GM19025 (cell line): Measurements from ENCODE around the gene IFNE.
A peak's percentile ranks its signal among the peaks of the same experiment; 100 is the strongest.
"Not testable (repeated sequence)": the region's sequence is repeated elsewhere in the genome, so short reads cannot be mapped to it uniquely, and the experiment has no call there.

ENCODE experiments used
- ATAC-seq: cut with Tn5 transposase; IDR thresholded peaks from one replicate; pipeline ENCODE4 v1.9.1; 2021; ENCODE audit warnings: mild to moderate bottlenecking, low read depth, moderate library complexity; ENCODE audit not compliant: unreplicated experiment

The IFNE gene

DNA sequence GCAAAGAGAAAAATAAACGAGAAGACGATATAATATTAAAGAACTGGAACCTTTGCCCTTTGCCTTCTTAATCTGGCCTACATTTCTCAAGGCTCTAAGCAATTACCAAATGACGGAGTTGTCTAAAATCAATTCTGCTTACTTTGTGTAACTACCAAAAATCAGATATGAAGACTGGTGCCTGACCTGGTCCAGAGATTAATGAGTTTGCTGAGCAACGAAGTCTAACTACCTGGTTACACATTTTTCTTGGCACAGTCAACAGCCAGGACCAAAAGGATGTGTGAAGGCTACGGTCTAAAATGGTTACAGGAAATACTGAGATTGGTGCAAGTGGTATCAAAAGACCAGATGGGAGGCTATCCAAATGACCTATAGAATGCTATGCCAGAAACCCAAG, 17.8 kb upstream of the IFNE start:
- no peak for ATAC-seq

DNA sequence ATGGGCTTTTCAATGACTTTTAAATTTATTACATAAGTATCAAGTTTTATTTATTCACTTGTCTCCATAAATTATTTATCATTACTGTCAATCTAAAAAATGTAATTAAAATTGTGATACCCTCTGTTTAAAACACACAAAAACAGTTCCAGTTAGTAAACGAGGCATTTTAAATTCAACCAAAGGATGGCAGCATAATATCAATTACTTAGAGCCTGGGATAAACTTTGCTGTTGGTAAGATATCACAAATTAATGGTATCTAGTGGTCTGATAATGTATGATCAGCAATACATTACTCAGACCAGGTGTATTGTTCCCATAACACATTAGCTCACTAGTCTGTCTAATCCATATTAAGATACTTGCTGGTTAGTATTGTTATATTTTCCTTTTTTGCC, 9.6 kb upstream of the IFNE start:
- no peak for ATAC-seq

DNA sequence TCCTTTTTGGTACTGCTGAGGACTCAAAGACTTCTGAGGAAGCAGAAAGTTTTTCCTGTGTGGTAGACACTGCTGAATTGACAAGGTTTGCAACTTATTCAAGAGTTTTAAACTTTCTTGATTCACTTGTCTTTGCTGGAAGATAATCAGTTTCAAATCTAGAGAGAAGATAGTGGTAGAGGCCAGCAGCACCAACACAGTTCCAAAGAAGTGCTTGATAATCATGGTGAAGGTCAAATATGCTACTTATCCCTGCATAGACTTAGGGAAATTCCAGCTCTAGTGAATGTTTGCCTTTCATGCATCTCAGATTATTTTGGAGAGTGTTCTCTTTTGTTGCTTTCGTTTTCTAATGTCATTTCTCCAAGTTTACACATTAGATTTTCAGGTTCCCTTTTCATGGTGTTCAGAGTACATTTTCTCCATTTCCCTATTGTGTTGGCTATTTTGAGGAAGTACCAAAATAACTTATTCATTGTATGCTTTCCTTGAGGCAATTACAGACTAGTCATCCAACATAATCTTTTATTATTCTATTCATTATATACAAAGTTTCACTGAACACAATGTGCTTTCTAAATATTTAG, 550 bp downstream of the IFNE start:
- ATAC-seq, result no peak

DNA sequence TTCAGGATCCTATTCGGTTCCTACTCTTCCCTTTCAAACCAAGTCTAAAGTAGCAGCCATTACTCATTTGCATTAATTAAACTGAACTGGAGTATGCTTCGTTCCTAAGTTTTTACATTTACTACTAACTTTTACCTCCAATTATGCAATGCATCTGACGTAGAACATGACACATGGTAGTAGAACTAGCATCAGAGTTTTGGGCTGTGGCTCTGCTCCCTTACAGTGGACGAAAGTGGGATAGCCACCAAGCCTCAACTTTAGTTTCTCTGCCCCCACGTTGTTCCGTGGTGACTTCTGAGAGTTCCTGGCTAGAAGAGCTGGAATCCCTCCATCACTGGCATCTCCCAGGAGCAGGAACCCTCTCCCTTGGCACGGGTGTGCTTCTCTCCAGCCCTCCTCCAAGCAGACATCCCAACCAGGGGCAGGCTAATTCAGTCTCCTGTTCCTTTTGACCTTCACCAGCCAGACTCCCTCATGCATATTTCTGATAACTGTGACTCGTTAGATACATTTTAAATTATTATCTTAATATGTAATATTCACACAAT, 2.9 kb downstream of the IFNE start:
- ATAC-seq, result no peak

DNA sequence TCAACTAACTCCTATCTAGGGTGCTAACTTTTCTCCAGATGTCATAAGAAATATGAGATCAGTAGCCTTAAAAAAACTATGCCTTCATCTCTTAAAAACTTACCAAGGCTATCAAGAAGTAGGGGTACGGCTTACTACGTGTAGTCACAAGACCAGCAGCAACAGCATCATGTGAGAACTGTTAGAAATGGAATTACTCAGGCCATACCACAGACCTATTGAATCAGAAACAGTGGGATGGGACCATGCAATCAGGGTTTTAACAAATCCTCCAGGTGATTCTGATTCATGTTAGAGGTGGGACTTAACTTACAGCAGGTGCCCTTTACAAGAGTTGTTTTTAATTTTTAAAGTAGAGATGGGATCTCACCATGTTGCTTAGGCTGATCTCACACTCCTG, 4.6 kb downstream of the IFNE start:
- no peak for ATAC-seq

DNA sequence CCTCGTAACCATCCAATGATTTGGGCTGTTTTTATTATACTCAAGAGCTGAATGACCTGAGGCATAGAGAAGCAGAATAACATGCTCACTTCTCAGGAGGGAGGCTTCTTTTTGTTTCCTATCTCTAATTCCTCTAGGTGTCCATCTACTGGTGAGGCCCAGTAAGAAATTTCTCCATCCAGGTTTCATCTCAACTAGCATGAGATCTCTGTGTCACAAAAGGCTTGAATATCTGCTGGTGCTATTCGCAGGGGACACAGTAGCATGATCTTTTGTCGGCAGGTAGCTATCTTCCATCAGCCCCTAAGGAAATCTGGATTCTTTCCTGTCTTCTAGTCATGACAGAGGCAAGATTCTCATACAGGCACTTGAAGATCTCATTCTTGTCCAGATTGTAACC, 8.9 kb downstream of the IFNE start:
- ATAC-seq, result no peak

DNA sequence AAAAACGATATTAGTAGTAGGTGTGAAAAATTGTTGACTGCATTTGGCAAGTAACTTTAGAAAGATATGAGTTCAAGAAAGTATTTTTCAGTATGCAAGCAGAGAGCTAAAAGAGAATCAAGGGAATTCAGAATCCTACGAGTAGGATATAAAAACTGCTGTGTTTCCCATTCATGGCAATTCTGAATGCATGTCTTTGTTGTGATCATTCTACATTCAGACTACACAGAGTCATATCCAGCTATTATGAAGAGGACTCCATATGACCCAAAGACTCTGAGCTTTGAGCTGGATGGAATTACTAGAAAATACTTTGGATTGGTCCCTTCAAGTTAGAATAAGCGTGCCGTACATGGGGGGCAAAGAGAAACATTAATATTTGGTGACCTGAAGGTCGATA, 12.0 kb downstream of the IFNE start:
- no peak for ATAC-seq

DNA sequence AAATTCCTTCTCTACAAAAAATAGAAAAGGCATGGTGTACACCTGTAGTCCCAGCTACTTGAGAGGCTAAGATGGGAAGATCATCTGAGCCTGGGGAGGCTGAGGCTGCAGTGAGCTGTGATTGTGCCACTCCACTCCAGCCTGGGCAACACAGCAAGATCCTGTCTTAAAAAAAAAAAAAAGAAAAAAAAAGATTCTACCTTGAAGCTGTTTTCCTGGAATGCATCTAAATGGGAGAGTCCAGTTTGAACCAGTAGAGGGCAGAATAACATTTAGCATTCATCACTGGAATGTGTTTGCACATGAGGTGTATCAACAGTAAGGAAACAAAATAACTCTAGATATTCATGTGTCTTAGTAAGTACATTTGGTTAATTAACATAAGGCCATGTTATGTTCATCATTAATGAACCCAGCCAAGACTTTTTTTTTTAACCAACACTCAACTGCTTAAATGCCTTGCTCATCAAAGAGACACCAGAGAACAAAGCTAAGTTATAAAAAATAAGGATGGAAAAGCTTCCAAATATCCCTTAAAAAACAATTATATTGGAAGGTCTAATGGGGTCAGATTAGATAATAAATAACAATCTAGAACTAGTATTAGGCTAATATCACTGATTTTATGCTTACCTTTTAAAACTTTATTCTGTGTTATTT, 16.1 kb downstream of the IFNE start:
- no peak for ATAC-seq

DNA sequence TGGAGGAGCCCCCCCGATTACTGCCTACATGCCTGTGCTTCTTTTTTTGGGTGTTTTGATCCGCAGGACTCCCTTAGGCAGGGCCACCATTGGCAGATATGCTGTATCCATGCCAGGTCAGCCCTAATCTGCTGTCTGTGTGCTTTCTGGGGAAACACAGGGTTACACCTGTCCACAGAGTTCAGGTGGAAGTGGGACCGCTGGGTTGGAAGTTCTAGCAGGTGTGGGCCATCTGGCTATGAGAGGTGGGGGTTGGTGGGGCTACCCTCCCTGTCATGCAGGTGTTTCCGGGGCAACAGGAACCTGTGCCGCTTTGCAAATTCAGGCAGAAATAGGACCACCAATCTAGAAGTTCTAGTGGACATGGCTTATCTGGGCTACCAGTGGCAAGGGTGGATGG, 17.0 kb downstream of the IFNE start:
- no peak for ATAC-seq

DNA sequence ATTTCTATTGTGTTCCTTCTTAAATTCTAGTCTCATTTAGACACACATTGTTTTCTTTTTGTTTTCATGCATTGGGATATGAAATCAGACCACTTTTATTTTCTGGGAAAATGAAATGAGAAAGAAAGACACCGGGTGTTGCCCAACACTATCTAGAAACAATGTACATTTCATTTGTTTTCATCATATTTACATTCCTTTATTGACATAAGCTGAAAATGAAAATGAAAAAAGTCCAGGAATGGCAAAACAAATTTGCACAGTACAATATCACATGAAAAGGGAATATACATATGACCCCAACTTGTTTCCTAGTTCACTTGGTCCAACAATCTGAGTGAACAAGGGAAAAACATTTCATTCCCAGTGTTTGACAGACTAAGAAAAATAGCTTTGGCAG, 20.7 kb downstream of the IFNE start:
- no peak for ATAC-seq

DNA sequence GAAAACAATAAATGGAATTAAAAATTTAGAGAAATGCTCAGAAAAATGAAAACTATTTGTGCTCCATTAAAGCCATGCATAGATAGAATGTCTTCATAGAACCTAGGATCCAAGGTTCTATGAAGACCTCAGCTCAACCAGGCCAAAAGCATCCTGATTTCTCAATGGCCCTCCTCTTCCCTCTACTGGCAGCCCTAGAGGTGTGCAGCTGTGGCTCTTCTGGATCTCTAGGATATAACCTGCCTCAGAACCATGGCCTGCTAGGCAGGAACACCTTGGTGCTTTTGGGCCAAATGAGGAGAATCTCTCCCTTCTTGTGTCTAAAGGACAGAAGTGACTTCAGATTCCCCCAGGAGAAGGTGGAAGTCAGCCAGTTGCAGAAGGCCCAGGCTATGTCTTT, 26.8 kb downstream of the IFNE start:
- ATAC-seq, result no peak

DNA sequence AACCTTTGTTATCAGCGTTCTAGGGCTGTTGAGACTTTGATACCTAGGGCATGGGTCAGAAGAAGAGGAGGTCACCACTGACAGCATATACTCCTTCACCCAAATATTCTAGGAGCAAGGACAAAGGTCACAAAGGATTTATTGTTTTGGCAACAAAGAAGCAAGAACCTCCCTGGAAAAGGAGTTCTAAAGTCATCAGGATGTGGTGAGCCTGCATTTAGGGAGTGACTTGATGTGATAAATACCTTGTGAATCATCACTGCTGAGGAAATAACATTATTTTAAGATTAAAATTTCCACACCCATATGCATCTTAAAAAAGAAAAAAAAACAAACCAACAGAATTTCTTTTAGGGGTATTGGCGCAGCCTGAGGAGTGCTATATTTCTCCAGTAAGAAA, 28.0 kb downstream of the IFNE start:
- ATAC-seq, result no peak

DNA sequence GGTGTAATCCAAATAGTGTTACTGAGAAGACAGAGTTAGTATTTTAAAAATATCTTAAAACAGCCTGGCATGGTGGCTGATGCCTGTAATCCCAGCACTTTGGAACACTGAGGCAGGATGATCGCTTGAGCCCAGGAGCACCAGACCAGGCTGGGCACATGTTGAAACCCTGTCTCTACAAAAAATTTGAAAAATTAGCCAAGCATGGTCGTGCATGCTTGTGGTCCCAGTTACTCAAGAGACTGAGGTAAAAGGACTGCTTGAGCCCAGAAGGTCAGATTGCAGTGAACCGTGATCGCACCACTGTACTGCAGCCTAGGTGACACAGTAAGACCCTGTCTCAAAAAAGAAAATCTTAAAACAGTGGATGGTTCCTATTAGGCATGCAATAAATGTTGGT, 29.4 kb downstream of the IFNE start:
- ATAC-seq, result no peak

DNA sequence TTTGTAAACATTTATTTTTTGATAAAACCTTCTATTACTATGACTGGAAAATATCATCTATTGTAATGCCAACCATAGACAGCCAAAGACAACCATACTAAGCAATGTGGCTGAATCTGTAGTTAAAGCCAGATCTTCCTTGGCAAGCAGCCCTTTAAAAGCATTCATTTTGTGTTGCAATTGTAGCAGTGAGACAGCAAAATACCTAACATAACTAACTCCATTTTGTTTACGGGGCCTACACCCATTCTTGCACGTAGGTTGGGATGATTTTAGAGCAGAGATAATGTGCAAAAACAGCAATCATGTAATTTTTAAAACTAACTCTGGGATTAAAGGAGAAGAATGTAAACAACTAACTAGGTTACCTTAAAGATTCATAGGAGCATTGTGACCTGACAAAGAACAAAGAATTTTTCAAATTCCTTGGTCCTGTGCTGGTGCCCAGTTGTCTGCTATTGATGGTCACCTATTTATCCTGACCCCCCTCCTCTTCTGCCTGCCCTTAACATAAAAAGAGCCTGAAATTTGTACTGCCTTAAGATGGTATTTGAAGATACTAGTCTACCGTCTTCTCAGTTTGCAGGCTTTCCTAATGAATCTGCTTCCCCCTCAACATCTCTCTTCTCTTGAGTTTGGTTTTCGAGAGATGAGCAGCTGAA, 31.2 kb downstream of the IFNE start:
- no peak for ATAC-seq

DNA sequence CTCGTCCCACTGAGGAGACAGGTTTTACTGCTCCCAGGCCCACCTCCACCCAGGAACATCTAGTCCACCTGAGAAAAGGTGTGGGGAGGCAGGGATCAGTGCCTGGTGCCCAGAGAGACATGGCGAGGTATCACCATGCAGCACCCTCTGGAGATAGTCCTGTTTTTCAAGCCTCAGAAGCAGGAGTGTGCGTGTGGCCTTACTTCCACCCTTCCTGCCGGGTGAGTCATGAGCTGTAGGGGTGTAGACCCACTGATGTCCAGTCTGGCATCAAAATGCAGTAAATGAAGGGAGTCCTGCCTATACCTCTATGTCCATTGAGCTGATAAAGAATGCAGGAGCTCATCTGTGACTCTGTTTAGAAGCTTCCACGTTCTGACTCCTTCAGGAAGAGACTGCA, 32.8 kb downstream of the IFNE start:
- ATAC-seq, result not testable (repeated sequence)

DNA sequence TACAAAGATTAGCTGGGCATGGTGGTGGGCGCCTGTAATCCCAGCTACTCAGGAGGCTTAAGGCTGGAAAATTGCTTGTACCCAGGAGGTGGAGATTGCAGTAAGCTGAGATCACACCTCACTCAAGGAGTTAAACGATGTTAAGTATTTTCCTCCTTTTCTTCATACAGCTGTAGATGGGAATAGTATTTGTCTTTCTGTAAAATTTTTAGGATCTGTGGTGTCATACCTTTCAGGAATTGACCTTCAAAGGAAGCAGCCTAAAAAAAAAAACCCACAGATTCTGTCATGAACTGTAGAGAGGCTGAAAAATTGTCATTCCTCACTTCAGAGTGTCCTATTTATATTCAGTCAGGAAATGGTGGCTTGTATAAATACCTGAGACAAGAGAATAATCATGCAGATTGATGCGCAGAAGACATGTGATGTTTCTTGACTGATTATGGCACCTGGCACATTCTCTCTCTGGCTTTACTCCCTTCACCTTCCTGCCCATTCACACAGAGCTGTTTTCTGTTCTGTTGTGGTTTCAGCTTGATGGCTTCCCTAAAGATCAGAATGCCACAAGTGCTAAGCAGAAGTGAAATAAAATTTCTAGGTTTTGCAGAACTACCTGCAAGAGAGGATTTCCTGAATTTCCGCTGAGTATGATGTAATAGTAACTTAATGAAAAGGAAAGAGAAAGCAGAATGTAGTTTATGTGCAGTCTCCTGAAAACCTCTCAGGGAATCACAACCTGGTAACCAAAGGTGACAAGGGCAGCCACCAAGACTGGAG, 38.1 kb downstream of the IFNE start:
- ATAC-seq, result peak; percentile 86

DNA sequence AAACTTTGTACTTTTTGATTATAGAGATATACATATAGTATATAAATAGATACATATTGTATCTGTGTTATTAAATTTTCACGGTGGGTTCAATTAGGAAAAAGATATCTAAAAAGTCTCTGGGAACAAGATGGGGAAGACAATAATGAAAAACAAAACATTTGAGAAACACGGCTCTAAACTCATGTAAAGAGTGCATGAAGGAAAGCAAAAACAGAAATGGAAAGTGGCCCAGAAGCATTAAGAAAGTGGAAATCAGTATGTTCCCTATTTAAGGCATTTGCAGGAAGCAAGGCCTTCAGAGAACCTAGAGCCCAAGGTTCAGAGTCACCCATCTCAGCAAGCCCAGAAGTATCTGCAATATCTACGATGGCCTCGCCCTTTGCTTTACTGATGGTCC, 42.0 kb downstream of the IFNE start, which contains the start of gene IFNA1:
Gene IFNA1, plus strand, starts transcription at position 301 of the 400 bp plus-strand sequence. Its CDS starts 69 bp downstream, at position 370.
- no peak for ATAC-seq

DNA sequence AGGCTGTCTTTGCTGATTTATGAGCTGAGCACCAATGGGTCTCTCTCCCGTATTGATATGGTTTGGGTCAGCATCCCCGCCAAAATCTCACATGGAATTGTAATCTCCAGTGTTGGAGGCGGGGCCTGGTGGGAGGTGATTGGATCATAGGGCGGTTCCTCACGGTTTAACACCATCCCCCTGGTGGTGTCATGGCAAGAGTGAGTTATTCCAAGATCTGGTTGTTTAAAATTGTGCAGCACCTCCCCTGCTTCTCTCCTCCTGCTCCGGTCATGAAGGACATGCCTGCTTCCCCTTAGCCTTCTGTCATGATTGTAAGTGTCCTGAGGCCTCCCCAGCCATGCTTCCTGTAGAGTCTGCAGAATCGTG, 47.1 kb downstream of the IFNE start:
- not testable (repeated sequence) for ATAC-seq

DNA sequence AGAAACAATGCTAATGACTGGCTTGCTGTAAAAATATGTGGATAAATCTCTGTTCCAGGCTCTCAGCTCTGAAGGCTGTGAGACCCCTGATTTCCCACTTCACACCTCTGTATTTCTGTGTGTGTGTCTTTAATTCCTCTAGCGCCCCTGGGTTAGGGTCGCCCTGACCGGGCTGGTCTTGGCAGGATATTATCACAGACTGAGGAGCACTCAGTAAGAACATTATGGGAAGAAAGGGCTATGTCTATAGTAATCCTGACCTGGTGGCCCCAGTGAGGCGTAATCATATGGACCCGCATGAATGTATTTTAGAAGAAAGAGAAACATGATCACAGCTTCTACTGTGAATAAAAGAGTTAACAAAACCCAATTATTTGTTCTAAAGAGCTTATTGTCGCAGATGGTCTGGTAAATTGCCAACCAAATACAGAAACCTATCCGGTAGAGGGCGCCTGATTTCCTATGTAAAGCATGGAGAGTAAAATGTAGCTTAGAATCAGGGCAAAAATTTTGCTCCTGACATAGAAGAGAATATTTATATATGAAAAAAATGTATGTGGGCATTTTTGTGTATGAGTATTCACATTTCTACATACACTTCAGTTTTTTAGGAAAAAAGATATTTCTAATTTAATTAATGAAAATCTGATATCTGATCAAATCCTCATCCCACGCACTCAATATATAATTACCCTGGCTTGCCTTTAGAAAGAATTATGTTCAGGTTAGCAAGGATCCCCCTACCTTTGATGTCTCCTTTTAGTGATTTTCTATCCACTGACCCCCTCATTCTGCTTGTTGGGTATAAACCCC, 47.7 kb downstream of the IFNE start:
- ATAC-seq, result no peak
